Heart right ventricle (tissue), 16 donors: ENCODE results near the gene VSTM4. TPM values are rescaled to one million over a fixed set of nuclear protein-coding genes. Genes with fewer than 3 reads are reported as not detected.

Experiments used
- ATAC-seq, 8 donors: fragments of 200-7000 bp; cut with Tn5 transposase; one replicate each; pipeline ENCODE4 v1.9.1; 2020; ENCODE audit warnings: mild to moderate bottlenecking in 8 of 8, moderate library complexity in 8 of 8, moderate number of reproducible peaks in 1 of 8
- DNase-seq, 2 donors: peaks; one replicate each; pipeline ENCODE4 v3.0.0-alpha.2; 2020
- H3K27ac ChIP-seq, 10 donors: fragments of 200-600 bp; sonication (generic) in 2 of 10; one replicate each; pipeline versions ENCODE4 v1.5.0 to v1.8.0; 2020 to 2022; ENCODE audit warnings: mild to moderate bottlenecking in 3 of 10
- H3K27me3 ChIP-seq, 7 donors: fragments of 200-600 bp; one replicate each; pipeline ENCODE4 v1.8.0; 2021 to 2022; ENCODE audit warnings: mild to moderate bottlenecking in 2 of 7
- H3K36me3 ChIP-seq, 9 donors: fragments of 200-600 bp; sonication (generic) in 1 of 9; one replicate each; pipeline versions ENCODE4 v1.5.0 to v1.8.0; 2020 to 2022; ENCODE audit warnings: mild to moderate bottlenecking in 2 of 9
- H3K4me1 ChIP-seq, 9 donors: fragments of 200-600 bp; sonication (generic) in 1 of 9; one replicate each; pipeline versions ENCODE4 v1.5.0 to v1.8.0; 2020 to 2022; ENCODE audit warnings: mild to moderate bottlenecking in 4 of 9
- H3K4me3 ChIP-seq, 10 donors: fragments of 200-600 bp; sonication (generic) in 2 of 10; one replicate each; pipeline versions ENCODE4 v1.5.0 to v1.8.0; 2020 to 2022; ENCODE audit warnings: mild to moderate bottlenecking in 7 of 10, moderate library complexity in 2 of 10
- H3K9me3 ChIP-seq, 11 donors: fragments of 200-600 bp in 10 of 11; sonication (generic) in 2 of 11; one replicate each; pipeline versions ENCODE4 v1.5.0 to v1.8.0; 2013 to 2022; ENCODE audit warnings: mild to moderate bottlenecking in 2 of 11, control low read depth in 1 of 11, moderate library complexity in 1 of 11
- WGBS, 2 donors: extraction: QIAGEN DNeasy Blood & Tissue Kit; methylation state at CpG; one replicate each; pipeline ENCODE4 v1.1.7; 2013; ENCODE audit warnings: inconsistent platforms in 1 of 2; 5-methylcytosine and 5-hydroxymethylcytosine counted together
- intact Hi-C, 10 donors: fragments of 100-400 bp; cut with DNase I; formaldehyde crosslinking; loops; one replicate each; pipeline versions ENCODE4 v1.11.1 to v1.14.2; 2022
- polyA plus RNA-seq, 2 donors: library from polyadenylated mRNA; stranded (reverse); fragments of 200-250 nt; gene quantifications; one replicate each; pipeline ENCODE4 v1.2.3, GENCODE V29; 2013
- total RNA-seq, 10 donors: library from RNA; stranded (reverse); fragmentation: NEBNext Ultra II Directional in 3 of 10; extraction: Animal tissue kit (Norgen Biotek cat#: 25700) in 3 of 10; gene quantifications; one replicate each; pipeline versions ENCODE4 v1.2.1 to v1.2.4, GENCODE V29; 2021 to 2023
- TF ChIP-seq, protein P1 (sequence below), 9 donors: fragments of 200-600 bp; sonication (generic) in 2 of 9; IDR thresholded peaks; one replicate each; pipeline versions ENCODE4 v1.5.0 to v1.8.0; 2021 to 2022; ENCODE audit warnings: antibody characterized with exemption in 9 of 9, mild to moderate bottlenecking in 5 of 9, moderate library complexity in 1 of 9
- donor health status: Arrhythmogenic right ventricular cardiomyopathy.
- donor health status: ischemic (EF 13 %, LVEDD 7.1; RV severe dilation, severe dysfunction).
- donor health status: healthy with polysubstance abuse.
- donor health status: DM: no; HTN: yes; CAD: no.
- donor health status: DM: no; HTN: no; CAD: no.
- donor health status: ischemic (EF 25% LVEDD 6.9; RV normal size, moderate dysfunction).
- donor health status: ischemic (EF 25% LVEDD 5.7; RV mildly dilated, moderate dysfunction).
- donor health status: healthy.
- donor health status: DM: yes; HTN: yes; CAD: no.
- donor health status: Ischemic cardiomyopathy.
- donor health status: ischemic (EF 35%, LVEDD 5.7; RV mildly dilated, moderate dysfunction).
- donor health status: nonischemic (EF 11% LVEDD 7.7; RV severe dilation, severe dysfunction).
- donor health status: DM: yes; HTN: yes; CAD: no.
- donor health status: PGD.
- donor health status: ischemic (EF 29% LVEDD 5.4; RV normal size, mild dysfunction).
- donor health status: nonischemic (EF 23%, LVEDD 6.1; RV moderate dilation, normal function).

Gene VSTM4
- total and polyA plus RNA-seq, 12 donors = 5.0 to 26.7 (median 16.3) TPM

DNA sequence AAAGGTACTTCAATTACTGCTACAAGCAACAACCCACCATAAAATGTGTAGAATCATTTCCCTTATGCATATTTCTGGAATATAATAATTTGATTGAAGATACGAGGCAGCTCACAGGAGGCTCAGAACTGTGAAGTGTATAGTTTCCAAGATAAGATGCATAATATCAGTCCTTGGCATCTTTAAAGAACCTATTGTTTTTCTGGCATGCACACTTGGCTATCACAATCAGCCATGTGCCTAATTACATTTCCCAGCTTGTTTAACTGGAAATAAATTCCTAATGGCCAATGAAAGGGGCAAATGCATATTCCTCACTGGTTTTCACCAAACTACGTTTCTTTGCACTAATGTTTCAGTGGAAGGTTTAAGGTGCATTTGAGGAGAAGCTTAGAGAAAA lies 92.3 kb downstream of the VSTM4 start:
- Histone ChIP-seq H3K27me3 (no peaks in the 10 kb centered on the region), H3K4me3 (no peak overlapping the region), H3K9me3 (no peaks in the 10 kb centered on the region), H3K4me1 (peaks cover 3 to 33% (median 27%) of the 10 kb centered on the region in 9 donors), H3K27ac (peak overlapping the region in 5 of 10 donors; percentile 32 to 83 (median 70)), H3K36me3 (peaks cover 0 to 20% (median 0%) of the 10 kb centered on the region in 9 donors)
- intact Hi-C loops = no loop called here
- ATAC-seq (no peak), DNase-seq (no peak)
- TF ChIP-seq, protein P1, sequence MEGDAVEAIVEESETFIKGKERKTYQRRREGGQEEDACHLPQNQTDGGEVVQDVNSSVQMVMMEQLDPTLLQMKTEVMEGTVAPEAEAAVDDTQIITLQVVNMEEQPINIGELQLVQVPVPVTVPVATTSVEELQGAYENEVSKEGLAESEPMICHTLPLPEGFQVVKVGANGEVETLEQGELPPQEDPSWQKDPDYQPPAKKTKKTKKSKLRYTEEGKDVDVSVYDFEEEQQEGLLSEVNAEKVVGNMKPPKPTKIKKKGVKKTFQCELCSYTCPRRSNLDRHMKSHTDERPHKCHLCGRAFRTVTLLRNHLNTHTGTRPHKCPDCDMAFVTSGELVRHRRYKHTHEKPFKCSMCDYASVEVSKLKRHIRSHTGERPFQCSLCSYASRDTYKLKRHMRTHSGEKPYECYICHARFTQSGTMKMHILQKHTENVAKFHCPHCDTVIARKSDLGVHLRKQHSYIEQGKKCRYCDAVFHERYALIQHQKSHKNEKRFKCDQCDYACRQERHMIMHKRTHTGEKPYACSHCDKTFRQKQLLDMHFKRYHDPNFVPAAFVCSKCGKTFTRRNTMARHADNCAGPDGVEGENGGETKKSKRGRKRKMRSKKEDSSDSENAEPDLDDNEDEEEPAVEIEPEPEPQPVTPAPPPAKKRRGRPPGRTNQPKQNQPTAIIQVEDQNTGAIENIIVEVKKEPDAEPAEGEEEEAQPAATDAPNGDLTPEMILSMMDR (IDR thresholded peaks at IDR 0.05) = no peak
- WGBS, 2 donors = 55 to 68% methylated on average over 2 of the region's 2 CpGs

DNA sequence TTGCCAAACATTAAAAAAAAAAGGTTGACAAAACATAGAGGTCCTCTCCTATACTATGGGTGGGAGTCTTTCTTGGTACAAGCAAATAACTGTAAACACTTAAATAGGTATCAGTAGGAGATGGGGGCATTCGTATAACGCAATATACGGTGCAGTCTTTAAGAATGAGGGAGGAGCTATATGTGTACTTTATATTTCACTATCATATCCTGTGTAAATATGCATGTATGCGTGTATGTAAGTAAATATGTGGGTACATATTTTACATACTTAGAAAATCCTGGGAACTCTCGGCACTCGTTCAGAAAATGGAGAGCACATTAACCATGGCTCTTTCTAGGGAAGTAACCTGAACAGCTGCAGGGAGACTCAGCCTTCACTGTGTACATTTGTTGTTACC lies 93.6 kb downstream of the VSTM4 start:
- Histone ChIP-seq H3K9me3 (no peaks in the 10 kb centered on the region), H3K27me3 (no peaks in the 10 kb centered on the region), H3K4me3 (no peak overlapping the region), H3K4me1 (peaks cover 3 to 33% (median 27%) of the 10 kb centered on the region in 9 donors), H3K27ac (no peak overlapping the region), H3K36me3 (peaks cover 0 to 29% (median 7%) of the 10 kb centered on the region in 9 donors)
- intact Hi-C loops = no loop called here
- ATAC-seq (no peak), DNase-seq (no peak)
- TF ChIP-seq, protein P1 (IDR thresholded peaks at IDR 0.05) = no peak
- WGBS, 2 donors = 93 to 94% methylated on average over 6 of the region's 6 CpGs

DNA sequence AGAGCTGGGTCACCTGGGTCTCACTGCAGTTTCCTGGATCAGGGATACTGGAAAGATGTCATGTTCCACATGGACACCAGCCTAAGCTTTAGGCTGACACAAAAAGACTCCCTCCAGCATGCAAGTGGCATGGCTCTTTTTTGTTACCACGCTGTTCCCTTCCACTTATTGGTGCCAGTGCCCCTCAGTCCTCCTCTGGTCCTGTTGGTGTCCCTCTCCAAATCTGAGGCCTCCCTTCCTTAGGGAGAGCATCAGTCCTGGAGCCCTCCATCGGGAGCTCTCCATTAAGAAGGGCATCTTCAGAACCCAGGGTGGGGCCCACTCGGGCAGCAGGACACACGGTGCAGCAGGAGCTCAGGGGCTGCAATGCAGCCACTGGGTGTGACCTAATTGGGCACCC lies 99.6 kb downstream of the VSTM4 start:
- 89 to 95% methylated on average over 4 of the region's 4 CpGs for WGBS, 2 donors
- intact Hi-C loops = no loop called here
- H3K27me3 ChIP-seq = no peaks in the 10 kb centered on the region
- TF ChIP-seq, protein P1 (IDR thresholded peaks at IDR 0.05) = no peak
- ATAC-seq (no peak), DNase-seq (no peak)
- peaks cover 0 to 38% (median 17%) of the 10 kb centered on the region in 9 donors for H3K4me1 ChIP-seq
- peaks cover 0 to 30% (median 7%) of the 10 kb centered on the region in 9 donors for H3K36me3 ChIP-seq
- H3K9me3 ChIP-seq = no peaks in the 10 kb centered on the region
- H3K4me3 ChIP-seq = no peak overlapping the region
- H3K27ac ChIP-seq = no peak overlapping the region

DNA sequence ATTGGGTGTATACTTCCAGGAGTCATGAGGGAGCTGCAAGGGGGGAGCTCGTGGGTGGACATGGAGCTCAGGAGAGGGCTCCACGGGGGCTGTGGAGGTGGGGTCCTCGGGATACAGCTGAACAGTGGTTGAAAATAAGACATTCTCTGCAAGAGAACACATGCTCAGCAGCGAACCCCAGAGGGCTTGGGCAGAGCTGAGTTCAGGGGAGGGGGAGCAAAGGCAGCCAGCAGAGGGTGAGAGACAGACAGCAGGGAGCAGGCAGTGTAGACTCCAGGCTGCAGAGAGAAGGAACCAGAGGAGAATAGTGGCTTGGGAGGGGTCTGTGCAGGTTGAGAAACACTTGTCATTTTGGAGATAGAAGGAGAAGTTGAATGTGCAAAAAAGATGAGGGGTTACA lies 102.7 kb downstream of the VSTM4 start:
- TF ChIP-seq, protein P1 (IDR thresholded peaks at IDR 0.05) = no peak
- intact Hi-C loops = loop anchor here in 1 of 10 donors (5.0 kb wide), 1 partner anchor 100 kb away; no protein-coding TSS in a partner anchor
- peaks cover 7 to 69% (median 42%) of the 10 kb centered on the region in 9 donors for H3K4me1 ChIP-seq
- no peaks in the 10 kb centered on the region for H3K27me3 ChIP-seq
- no peak overlapping the region for H3K4me3 ChIP-seq
- peaks cover 0 to 11% (median 0%) of the 10 kb centered on the region in 9 donors for H3K36me3 ChIP-seq
- ATAC-seq = no peak
- DNase-seq = no peak
- H3K9me3 ChIP-seq = no peaks in the 10 kb centered on the region
- 64 to 65% methylated on average over 4 of the region's 4 CpGs for WGBS, 2 donors
- no peak overlapping the region for H3K27ac ChIP-seq
